Stimulated activated CD8-positive, alpha-beta memory T cell treated with anti-CD3 and anti-CD28 coated beads, Interleukin-15, amount 100 ng/mL, for 48 hours (primary cell): Measurements from ENCODE around the gene JDP2.

Experiments used
- DNase-seq, 2 donors: peaks; one replicate each; pipeline ENCODE4 v3.0.0-alpha.2; 2020; ENCODE audit warnings: low read depth in 2 of 2

JDP2 gene

DNA sequence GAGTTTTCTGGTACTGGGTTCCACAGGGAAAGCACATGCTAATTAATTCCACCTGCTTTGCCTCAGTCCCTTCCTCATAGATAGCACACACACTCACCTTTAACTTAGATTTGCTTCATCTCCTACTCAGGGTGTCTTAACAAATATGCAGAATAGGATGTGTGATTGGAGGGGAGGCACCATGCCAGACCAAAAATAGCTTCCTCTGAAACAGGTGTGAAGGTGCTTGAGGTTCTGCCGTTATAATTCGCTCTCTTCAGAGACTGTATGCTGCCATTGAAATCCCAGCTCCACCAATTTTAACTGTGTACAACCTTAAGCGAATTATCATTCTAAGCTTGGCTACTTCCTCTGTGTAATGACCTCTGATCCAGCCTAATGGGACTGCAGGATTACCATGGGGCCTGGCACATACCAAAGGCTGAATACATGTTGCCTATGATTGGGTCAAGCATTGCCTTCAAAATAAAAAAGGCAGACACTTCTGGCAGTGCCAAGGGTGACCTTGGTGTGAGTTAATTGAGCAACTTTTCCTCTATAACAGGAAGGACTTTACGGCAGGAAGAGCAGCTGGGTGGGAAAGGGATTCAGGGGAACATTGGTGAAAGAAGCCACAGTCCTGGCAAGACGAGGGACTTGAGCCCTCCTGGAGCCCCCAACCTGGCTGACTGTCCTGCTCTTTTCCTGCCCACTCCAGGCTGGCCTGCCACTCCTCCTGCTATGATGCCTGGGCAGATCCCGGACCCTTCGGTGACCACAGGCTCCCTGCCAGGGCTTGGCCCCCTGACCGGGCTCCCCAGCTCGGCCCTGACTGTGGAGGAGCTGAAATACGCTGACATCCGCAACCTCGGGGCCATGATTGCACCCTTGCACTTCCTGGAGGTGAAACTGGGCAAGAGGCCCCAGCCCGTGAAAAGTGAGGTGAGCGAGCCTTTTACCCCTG lies 9.7 kb downstream of the JDP2 start:
- DNase-seq: no peak

DNA sequence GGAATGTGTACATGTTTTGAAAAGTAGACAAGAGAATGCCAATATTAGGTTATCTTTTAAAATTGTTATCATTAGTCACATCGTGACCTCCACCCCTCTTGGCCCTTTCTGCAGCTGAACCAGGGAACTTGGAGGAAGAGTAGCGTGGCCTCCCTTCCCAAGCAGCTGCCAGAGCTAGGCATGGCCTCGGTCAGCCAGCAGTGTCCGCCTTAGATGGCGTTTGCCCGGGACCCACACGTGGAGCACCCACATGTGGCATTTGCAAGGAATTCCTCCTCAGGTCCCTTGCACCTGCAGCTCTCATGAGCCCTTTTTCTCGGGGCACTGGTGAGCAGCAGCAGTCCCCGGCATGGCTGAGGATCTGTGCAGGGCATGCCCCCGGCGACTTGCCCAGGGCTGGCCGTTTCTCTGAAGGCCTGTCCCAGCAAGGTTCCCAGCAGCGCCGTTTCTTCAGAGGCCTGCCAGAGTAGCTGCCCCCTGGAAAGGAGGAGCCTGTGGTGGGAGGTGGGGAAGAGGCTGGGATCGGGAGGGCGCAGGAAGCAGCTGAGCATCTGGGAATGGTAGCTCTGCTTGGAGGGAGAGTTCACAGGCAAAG lies 10.8 kb downstream of the JDP2 start:
- DNase-seq: no peak

- no peak for DNase-seq
These were observed 12.2 kb downstream of the JDP2 start for GRCh38 chr14:75439989-75440388.

GRCh38 chr14:75440733-75441477 lies 13.1 kb downstream of the JDP2 start:
- no peak for DNase-seq

GRCh38 chr14:75441728-75442127 lies 13.9 kb downstream of the JDP2 start:
- DNase-seq: no peak

GRCh38 chr14:75442166-75442565 lies 14.3 kb downstream of the JDP2 start:
- no peak for DNase-seq

- DNase-seq: no peak
These were observed 14.8 kb downstream of the JDP2 start for GRCh38 chr14:75442642-75443041.

DNA sequence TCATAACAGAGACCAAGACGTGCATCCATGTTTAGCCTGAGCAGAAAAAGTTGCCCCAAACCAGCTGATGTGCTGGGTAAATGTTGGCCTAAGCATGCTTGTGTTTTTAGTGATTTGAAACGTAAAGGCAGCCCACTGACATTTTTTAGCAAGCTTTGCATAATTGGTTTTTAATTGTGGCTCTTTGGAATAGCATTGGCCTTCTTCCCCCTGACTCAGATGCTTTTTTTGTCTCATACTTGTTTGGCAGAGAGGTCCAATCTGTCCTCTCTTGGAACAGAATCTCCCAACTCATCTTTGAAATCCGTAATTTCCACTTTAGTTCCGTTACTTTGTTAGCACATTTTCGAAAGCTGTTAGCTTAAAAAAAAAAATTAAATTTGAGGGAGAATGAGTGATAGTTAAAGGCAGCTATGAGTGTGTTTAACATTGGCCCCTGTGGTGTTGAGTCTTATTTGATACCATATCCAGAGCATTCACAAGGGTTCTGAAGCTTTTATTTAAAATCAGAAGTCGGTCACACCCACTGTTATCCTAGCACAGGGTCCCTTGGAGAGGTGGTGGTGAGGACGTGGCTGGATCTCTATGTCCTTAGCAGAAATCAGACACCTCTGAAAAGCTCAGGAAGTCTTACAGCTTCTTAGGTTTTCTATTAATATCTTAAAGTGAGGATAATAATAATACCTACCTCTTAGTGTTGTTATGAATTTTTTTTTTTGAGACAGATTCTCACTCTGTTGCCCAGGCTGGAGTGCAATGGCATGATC lies 15.6 kb downstream of the JDP2 start:
- no peak for DNase-seq

DNA sequence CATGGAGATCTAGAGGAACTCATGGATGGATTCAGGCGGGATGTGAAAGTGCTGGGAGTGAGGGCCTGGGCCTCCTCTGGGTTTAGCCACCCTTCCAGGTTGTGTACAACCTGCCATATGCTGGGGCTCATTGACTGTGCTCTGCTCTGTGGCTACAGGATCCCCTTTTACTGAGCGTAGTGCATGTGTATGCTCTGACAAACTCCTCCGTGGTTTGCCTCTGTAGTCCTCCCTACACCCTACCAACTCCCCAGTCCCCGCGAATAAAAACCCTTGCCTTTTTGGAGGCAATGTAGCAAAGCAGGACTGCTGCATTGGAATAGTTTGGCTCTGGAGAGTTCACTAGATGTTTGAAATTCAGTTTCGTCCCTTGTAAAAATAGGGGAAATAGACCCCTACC lies 17.4 kb downstream of the JDP2 start:
- DNase-seq: no peak

DNA sequence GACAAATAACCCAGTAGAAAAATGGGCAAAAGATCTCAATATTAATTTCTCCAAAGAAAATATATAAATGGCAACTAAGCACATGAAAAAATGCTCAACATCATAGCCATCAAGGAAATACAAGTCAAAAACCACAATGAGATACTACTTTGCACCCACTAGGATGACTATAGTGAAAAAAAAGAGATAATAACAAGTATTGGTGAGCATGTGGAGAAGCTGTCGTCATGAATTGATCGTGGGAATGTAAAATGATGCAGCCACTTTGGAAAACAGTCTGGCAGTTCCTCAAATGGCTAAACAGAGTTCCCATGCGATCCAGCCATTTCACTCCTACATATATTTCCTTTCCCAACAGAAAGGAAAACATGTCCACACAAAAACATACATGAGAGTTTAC lies 18.1 kb downstream of the JDP2 start:
- no peak for DNase-seq

GRCh38 chr14:75446447-75446846 lies 18.6 kb downstream of the JDP2 start:
- no peak for DNase-seq

GRCh38 chr14:75448209-75448608 lies 20.4 kb downstream of the JDP2 start:
- DNase-seq: no peak

GRCh38 chr14:75449036-75449435 lies 21.2 kb downstream of the JDP2 start:
- no peak for DNase-seq

GRCh38 chr14:75449696-75450095 lies 21.9 kb downstream of the JDP2 start:
- no peak for DNase-seq

- no peak for DNase-seq
These were observed 22.8 kb downstream of the JDP2 start for GRCh38 chr14:75450381-75451276.

GRCh38 chr14:75452324-75452723 lies 24.5 kb downstream of the JDP2 start:
- DNase-seq: no peak

DNA sequence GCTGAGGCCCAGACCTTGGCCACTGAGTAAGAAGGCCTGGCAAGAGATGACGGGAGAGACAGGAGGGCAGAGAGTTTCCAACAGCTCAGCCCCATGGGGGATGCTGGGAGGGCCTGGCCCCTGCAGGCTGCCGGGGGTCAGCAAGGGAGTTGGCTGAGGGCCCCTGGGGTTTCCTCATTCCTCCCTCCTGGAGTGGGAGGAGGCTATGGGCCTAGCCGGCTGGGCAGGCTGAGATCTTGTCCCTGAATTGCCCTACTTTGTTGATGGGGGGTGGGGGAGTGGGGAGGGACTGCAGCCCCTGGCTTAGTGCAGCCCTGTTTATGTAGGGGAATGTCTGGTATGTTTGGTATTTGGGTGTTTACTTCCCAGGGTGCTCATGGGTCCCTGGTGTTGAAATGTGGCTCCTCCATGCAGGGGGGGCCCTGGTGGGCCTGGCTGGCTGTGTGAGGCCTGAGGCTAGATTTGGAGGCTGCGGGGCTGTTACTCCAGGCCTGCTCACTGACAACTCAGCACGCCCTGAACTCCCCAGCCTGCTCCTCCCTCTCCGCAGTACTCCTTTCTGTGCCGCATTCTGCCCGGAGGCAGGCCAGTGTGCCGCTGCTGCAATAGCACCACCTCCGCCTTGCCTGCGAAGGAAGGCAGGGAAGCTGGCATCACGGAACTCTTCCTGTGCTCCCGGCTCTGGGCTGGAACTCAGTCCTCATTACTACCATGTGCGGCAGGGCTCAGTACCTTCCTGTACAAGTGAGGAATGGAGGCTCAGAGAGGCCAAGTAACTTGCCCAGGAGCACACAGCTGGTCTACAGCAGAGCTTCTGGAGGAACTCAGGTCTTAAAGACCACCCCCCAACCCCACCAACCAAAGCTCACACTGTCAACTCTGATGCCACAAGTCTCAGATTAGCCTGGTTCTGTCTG lies 25.3 kb downstream of the JDP2 start:
- DNase-seq: no peak

DNA sequence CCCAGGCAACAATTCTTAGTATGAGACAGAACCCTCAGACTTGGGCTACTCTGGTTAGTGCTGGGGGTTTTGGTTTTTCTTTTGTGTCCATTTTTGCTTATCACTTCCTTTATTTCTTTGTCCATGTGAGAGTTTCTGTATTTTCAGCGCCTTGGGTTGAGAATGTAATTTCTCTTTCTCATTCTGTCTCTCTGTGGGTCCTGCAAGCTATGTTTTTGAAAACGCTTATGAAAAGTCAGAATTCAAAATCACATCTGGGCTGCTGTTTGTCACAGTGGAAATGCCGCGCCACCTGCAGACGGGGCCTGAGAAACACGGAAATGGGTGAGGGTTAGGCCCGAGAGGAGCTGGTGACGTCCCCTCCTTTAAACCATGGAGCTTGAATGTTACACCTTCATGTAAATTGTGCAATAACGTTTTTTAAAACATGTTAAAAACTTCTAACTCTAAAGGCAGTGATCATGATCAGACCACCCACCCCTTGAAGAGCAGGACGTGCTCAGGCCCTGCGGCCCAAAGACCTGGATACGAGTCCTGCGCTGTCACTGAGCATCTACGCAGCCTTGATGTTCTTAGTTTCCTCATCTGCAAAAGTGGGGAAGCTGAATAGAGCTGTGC lies 26.1 kb downstream of the JDP2 start:
- no peak for DNase-seq

DNA sequence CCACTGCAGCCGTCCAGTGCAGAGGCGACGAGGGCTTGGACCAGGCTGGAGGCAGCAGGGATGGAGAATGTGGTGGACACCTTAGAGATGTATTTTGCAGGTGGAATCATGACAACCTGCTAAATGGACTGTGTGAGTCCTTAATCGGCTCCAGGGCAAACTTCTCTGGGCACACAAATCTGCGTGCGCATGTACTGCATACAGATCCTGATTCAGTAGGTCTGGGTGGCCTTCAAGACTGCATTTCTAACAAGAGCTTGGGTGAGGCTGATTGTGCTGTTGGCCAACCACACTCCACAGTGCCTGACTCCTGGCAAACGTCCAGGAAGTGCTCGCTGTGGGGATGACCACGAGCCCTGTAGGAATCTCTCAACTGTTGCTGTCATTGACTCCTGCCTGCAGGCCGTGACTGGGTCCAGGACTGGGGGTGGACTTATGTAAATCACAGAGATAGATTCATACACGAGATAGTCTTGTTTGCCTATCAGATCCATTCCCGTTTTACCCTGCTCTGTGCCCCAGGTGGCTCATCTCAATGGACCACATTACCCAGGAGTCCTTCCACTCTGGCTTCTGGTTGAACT lies 27.2 kb downstream of the JDP2 start:
- no peak for DNase-seq
